HFFc6 (cell line): Measurements from ENCODE around the gene KCNJ14. TPM values are rescaled to one million over a fixed set of nuclear protein-coding genes. Genes with fewer than 3 reads are reported as not detected.
A peak's percentile ranks its signal among the peaks of the same experiment; 100 is the strongest.

Source experiments
- DNase-seq: peaks from one replicate; pipeline ENCODE4 v3.0.0-alpha.2; 2018
- H3K27ac Mint-ChIP-seq: 2 replicates; pipeline ENCODE4 v1.8.0; 2020; ENCODE audit warnings: mild to moderate bottlenecking, mixed read lengths
- H3K27me3 Mint-ChIP-seq: 2 replicates; pipeline ENCODE4 v1.8.0; 2021; ENCODE audit warnings: mild to moderate bottlenecking, moderate library complexity, mixed read lengths; ENCODE audit not compliant: insufficient read depth
- H3K36me3 Mint-ChIP-seq: 2 replicates; pipeline ENCODE4 v1.8.0; 2021; ENCODE audit warnings: low read depth, mixed read lengths
- H3K4me1 Mint-ChIP-seq: 2 replicates; pipeline ENCODE4 v1.8.0; 2020; ENCODE audit warnings: low read depth, mixed read lengths
- H3K4me3 Mint-ChIP-seq: 2 replicates; pipeline ENCODE4 v1.8.0; 2020; ENCODE audit warnings: mild to moderate bottlenecking, moderate library complexity, mixed read lengths
- H3K9me3 Mint-ChIP-seq: 2 replicates; pipeline ENCODE4 v1.8.0; 2020; ENCODE audit warnings: mild to moderate bottlenecking, mixed read lengths
- CTCF ChIP-seq: fragments of 200-600 bp; sonication (generic); IDR thresholded peaks from 2 replicates; pipeline ENCODE4 v1.5.0; 2021; ENCODE audit warnings: antibody characterized with exemption, mild to moderate bottlenecking
- total RNA-seq, 6 experiments: library from RNA; stranded (reverse); fragmentation: NEBNext Ultra II Directional; extraction: Animal tissue kit (Norgen Biotek cat#: 25700); gene quantifications; 2 replicates in 1 of 6; 3 replicates in 5 of 6; pipeline ENCODE4 v1.2.3, GENCODE V29; 2021

Gene KCNJ14
- total RNA-seq, 6 experiments from 2014 or later = 0.33 to 0.90 (median 0.51) TPM

GRCh38 chr19:48501494-48502349, 46.3 kb downstream of the KCNJ14 start:
- Mint-ChIP-seq H3K27me3 (peaks cover 18% of the 10 kb centered on the region), H3K4me1 (no peaks in the 10 kb centered on the region), H3K4me3 (no peak overlapping the region), H3K36me3 (no peaks in the 10 kb centered on the region), H3K27ac (no peak overlapping the region), H3K9me3 (no peaks in the 10 kb centered on the region)
- no peak for TF ChIP-seq CTCF
- no peak for DNase-seq

GRCh38 chr19:48502350-48503018, 47.1 kb downstream of the KCNJ14 start:
- no peaks in the 10 kb centered on the region for H3K9me3 Mint-ChIP-seq
- H3K27ac Mint-ChIP-seq = no peak overlapping the region
- no peaks in the 10 kb centered on the region for H3K36me3 Mint-ChIP-seq
- DNase-seq = no peak
- no peak overlapping the region for H3K4me3 Mint-ChIP-seq
- no peak for TF ChIP-seq CTCF
- no peaks in the 10 kb centered on the region for H3K4me1 Mint-ChIP-seq
- H3K27me3 Mint-ChIP-seq = peaks cover 18% of the 10 kb centered on the region

- TF ChIP-seq CTCF = peak; percentile 89
- H3K36me3 Mint-ChIP-seq = no peaks in the 10 kb centered on the region
- DNase-seq = peak; percentile 45
- no peak overlapping the region for H3K27ac Mint-ChIP-seq
- peaks cover 21% of the 10 kb centered on the region for H3K27me3 Mint-ChIP-seq
- H3K4me1 Mint-ChIP-seq = peaks cover 7% of the 10 kb centered on the region; the same call in 1 of the 2 replicates
- no peak overlapping the region for H3K4me3 Mint-ChIP-seq
- no peaks in the 10 kb centered on the region for H3K9me3 Mint-ChIP-seq
These were observed 50.9 kb downstream of the KCNJ14 start for GRCh38 chr19:48506138-48506733.

- Mint-ChIP-seq H3K4me1 (peaks cover 7% of the 10 kb centered on the region; the same call in 1 of the 2 replicates), H3K36me3 (no peaks in the 10 kb centered on the region), H3K9me3 (no peaks in the 10 kb centered on the region), H3K27ac (no peak overlapping the region), H3K27me3 (peaks cover 21% of the 10 kb centered on the region), H3K4me3 (no peak overlapping the region)
- no peak for DNase-seq
- no peak for TF ChIP-seq CTCF
These were observed 52.6 kb downstream of the KCNJ14 start for GRCh38 chr19:48507911-48508439.

GRCh38 chr19:48508729-48509411, 53.5 kb downstream of the KCNJ14 start:
- peaks cover 7% of the 10 kb centered on the region for H3K4me1 Mint-ChIP-seq
- H3K27ac Mint-ChIP-seq = no peak overlapping the region
- DNase-seq = no peak
- H3K27me3 Mint-ChIP-seq = peaks cover 17% of the 10 kb centered on the region
- H3K36me3 Mint-ChIP-seq = no peaks in the 10 kb centered on the region
- no peaks in the 10 kb centered on the region for H3K9me3 Mint-ChIP-seq
- no peak for TF ChIP-seq CTCF
- no peak overlapping the region for H3K4me3 Mint-ChIP-seq
